ENCODE results near the gene CHTF18.

Gene CHTF18

GRCh38 chr16:784431-784830, 4.0 kb upstream of the CHTF18 start:
- no peak overlapping the region for H3K27ac ChIP-seq (ENCODE audit: low read depth, low read length)
- TF ChIP-seq EZH2phosphoT487 (IDR thresholded peaks at IDR 0.05; ENCODE audit: borderline replicate concordance, low read length) (no peak), CTCF (IDR thresholded peaks at IDR 0.05; ENCODE audit: low read depth, low read length, poor library complexity, severe bottlenecking) (no peak)
- no peaks in the 10 kb centered on the region for H3K9me3 ChIP-seq (ENCODE audit: control insufficient read depth, insufficient read depth, low read length)
- H4K20me1 ChIP-seq (ENCODE audit: control insufficient read depth, insufficient read depth, low read depth, low read length) = no peaks in the 10 kb centered on the region; the same call in 1 of the 2 replicates
- H3K4me3 ChIP-seq (ENCODE audit: low read length) = no peak overlapping the region
- H3K4me2 ChIP-seq (ENCODE audit: low read length) = no peak overlapping the region
- peaks cover 34% of the 10 kb centered on the region for H3K36me3 ChIP-seq (ENCODE audit: control insufficient read depth, low read length)
- no peaks in the 10 kb centered on the region for H3F3A ChIP-seq (ENCODE audit: control insufficient read depth, insufficient read depth)
- H3K4me1 ChIP-seq (ENCODE audit: control insufficient read depth, low read length) = peaks cover 13% of the 10 kb centered on the region
- no peaks in the 10 kb centered on the region for H3K9me2 ChIP-seq (replicated peaks; ENCODE audit: control insufficient read depth, low read length)
- H3K79me2 ChIP-seq (ENCODE audit: control insufficient read depth, low read length) = peaks cover 35% of the 10 kb centered on the region
- peaks cover 3% of the 10 kb centered on the region; the same call in 1 of the 2 replicates for H3K27me3 ChIP-seq (ENCODE audit: control insufficient read depth, low read length)

DNA sequence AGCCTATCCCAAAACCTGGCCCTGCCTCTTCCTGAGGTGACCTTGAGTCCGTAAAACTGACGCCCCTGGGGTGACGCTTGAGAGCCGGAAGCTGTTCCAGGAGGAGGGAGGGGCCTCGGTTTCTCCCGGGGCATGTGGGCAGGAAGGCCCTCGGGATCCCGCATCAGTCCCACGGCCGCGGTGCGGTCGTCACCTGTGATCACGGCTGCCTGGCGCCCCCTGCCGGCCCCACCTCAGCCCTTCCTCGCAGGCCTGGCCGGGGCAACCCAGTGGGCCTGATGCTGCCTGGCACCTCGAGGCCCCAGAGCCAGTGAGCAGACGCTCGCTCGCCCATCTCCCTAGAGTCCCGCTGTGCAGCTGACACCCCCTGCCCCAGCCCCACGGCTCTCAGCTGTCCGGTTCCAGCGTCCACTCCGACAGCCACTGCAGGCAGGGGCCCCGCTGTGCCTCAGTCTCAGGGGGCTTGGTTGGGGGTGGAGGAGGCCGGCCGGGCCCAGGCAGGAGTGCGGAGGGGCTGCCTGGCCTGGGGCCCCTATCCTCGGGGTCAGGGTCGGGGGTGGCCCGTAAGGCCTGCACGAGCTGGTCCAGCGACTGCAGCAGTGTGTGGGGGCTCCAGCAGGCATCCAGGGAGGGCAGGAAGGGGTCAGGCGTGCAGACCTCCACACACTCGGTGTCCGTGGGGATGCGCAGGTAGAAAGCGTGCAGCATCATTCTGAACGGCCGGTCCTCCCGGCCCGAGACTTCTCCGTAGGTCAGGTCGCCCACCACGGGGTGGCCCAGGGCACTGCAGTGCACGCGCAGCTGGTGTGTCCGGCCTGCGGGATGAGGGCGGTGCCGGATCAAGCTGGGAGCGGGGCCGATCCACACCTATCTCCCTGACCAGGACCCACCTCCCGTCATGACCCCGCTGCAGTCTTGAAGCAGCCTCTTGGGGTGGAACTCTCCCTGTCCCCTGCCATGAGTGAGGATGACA, 2.6 kb upstream of the CHTF18 start:
- no peak overlapping the region for H3K4me3 ChIP-seq (ENCODE audit: low read length)
- H3K4me2 ChIP-seq (ENCODE audit: low read length) = peak overlapping the region; percentile 79; the same call in 1 of the 2 replicates
- no peaks in the 10 kb centered on the region for H3F3A ChIP-seq (ENCODE audit: control insufficient read depth, insufficient read depth)
- TF ChIP-seq CTCF (IDR thresholded peaks at IDR 0.05; ENCODE audit: low read depth, low read length, poor library complexity, severe bottlenecking) (peak; percentile 92), EZH2phosphoT487 (IDR thresholded peaks at IDR 0.05; ENCODE audit: borderline replicate concordance, low read length) (no peak)
- H3K36me3 ChIP-seq (ENCODE audit: control insufficient read depth, low read length) = peaks cover 48% of the 10 kb centered on the region
- H3K27me3 ChIP-seq (ENCODE audit: control insufficient read depth, low read length) = peaks cover 3% of the 10 kb centered on the region; the same call in 1 of the 2 replicates
- no peaks in the 10 kb centered on the region; the same call in 1 of the 2 replicates for H4K20me1 ChIP-seq (ENCODE audit: control insufficient read depth, insufficient read depth, low read depth, low read length)
- peaks cover 17% of the 10 kb centered on the region for H3K4me1 ChIP-seq (ENCODE audit: control insufficient read depth, low read length)
- H3K79me2 ChIP-seq (ENCODE audit: control insufficient read depth, low read length) = peaks cover 49% of the 10 kb centered on the region
- no peaks in the 10 kb centered on the region for H3K9me3 ChIP-seq (ENCODE audit: control insufficient read depth, insufficient read depth, low read length)
- H3K27ac ChIP-seq (ENCODE audit: low read depth, low read length) = no peak overlapping the region
- H3K9me2 ChIP-seq (replicated peaks; ENCODE audit: control insufficient read depth, low read length) = no peaks in the 10 kb centered on the region

GRCh38 chr16:787321-787966, 976 bp upstream of the CHTF18 start:
- H3K27me3 ChIP-seq (ENCODE audit: control insufficient read depth, low read length) = peaks cover 3% of the 10 kb centered on the region; the same call in 1 of the 2 replicates
- no peaks in the 10 kb centered on the region for H3F3A ChIP-seq (ENCODE audit: control insufficient read depth, insufficient read depth)
- H3K4me1 ChIP-seq (ENCODE audit: control insufficient read depth, low read length) = peaks cover 17% of the 10 kb centered on the region
- H3K36me3 ChIP-seq (ENCODE audit: control insufficient read depth, low read length) = peaks cover 64% of the 10 kb centered on the region
- H3K27ac ChIP-seq (ENCODE audit: low read depth, low read length) = 0 out of 2 replicates have a peak overlapping the region, but pooled peaks have one; percentile 0
- no peaks in the 10 kb centered on the region; the same call in 1 of the 2 replicates for H4K20me1 ChIP-seq (ENCODE audit: control insufficient read depth, insufficient read depth, low read depth, low read length)
- H3K4me3 ChIP-seq (ENCODE audit: low read length) = peak overlapping the region; percentile 82
- H3K9me2 ChIP-seq (replicated peaks; ENCODE audit: control insufficient read depth, low read length) = no peaks in the 10 kb centered on the region
- no peaks in the 10 kb centered on the region for H3K9me3 ChIP-seq (ENCODE audit: control insufficient read depth, insufficient read depth, low read length)
- TF ChIP-seq EZH2phosphoT487 (IDR thresholded peaks at IDR 0.05; ENCODE audit: borderline replicate concordance, low read length) = no peak
- TF ChIP-seq CTCF (IDR thresholded peaks at IDR 0.05; ENCODE audit: low read depth, low read length, poor library complexity, severe bottlenecking) = no peak
- peaks cover 54% of the 10 kb centered on the region for H3K79me2 ChIP-seq (ENCODE audit: control insufficient read depth, low read length)
- peak overlapping the region; percentile 79 for H3K4me2 ChIP-seq (ENCODE audit: low read length)
